Measurements from ENCODE around the gene GIPR.
"Not testable (repeated sequence)": the region's sequence is repeated elsewhere in the genome, so short reads cannot be mapped to it uniquely, and the experiment has no call there.

Gene GIPR

GRCh38 chr19:45717131-45717982 lies 49.3 kb downstream of the GIPR start:
- H3K9me3 ChIP-seq (ENCODE audit: severe bottlenecking), result no peaks in the 10 kb centered on the region
- H3K4me3 ChIP-seq (ENCODE audit: severe bottlenecking), result peak overlapping the region; percentile 64
- DNase-seq (ENCODE audit: low spot score) (peak; percentile 99), ATAC-seq (ENCODE audit: low read depth) (peak; percentile 91)
- H3K27ac ChIP-seq (ENCODE audit: poor library complexity, severe bottlenecking), result peak overlapping the region; percentile 84
- H3K36me3 ChIP-seq (ENCODE audit: low read depth), result peaks cover 24% of the 10 kb centered on the region
- TF ChIP-seq CTCF (IDR thresholded peaks at IDR 0.05; ENCODE audit: poor library complexity, severe bottlenecking), result peak; percentile 13
- H3K4me1 ChIP-seq (ENCODE audit: insufficient read depth, poor library complexity, severe bottlenecking), result peaks cover 10% of the 10 kb centered on the region
- no peaks in the 10 kb centered on the region for H3K27me3 ChIP-seq (ENCODE audit: insufficient read depth, poor library complexity, severe bottlenecking)

- no peaks in the 10 kb centered on the region for H3K27me3 ChIP-seq (ENCODE audit: insufficient read depth, poor library complexity, severe bottlenecking)
- no peak for DNase-seq (ENCODE audit: low spot score)
Observed at GRCh38 chr19:45717983-45718650, 50.1 kb downstream of the GIPR start.

GRCh38 chr19:45720065-45720464 lies 52.0 kb downstream of the GIPR start:
- Histone ChIP-seq H3K4me1 (ENCODE audit: insufficient read depth, poor library complexity, severe bottlenecking) (peaks cover 25% of the 10 kb centered on the region), H3K36me3 (ENCODE audit: low read depth) (peaks cover 21% of the 10 kb centered on the region)
- not testable (repeated sequence) for H3K9me3 ChIP-seq (ENCODE audit: severe bottlenecking); ATAC-seq (ENCODE audit: low read depth); H3K27ac ChIP-seq (ENCODE audit: poor library complexity, severe bottlenecking); H3K4me3 ChIP-seq (ENCODE audit: severe bottlenecking); H3K27me3 ChIP-seq (ENCODE audit: insufficient read depth, poor library complexity, severe bottlenecking); DNase-seq (ENCODE audit: low spot score)

More at GRCh38 chr19:45717983-45718650, 50.1 kb downstream of the GIPR start:
- peak overlapping the region; percentile 84 for H3K27ac ChIP-seq (ENCODE audit: poor library complexity, severe bottlenecking)
- ATAC-seq (ENCODE audit: low read depth), result no peak
- peaks cover 18% of the 10 kb centered on the region for H3K4me1 ChIP-seq (ENCODE audit: insufficient read depth, poor library complexity, severe bottlenecking)
- H3K36me3 ChIP-seq (ENCODE audit: low read depth), result peaks cover 21% of the 10 kb centered on the region
- no peak for TF ChIP-seq CTCF (IDR thresholded peaks at IDR 0.05; ENCODE audit: poor library complexity, severe bottlenecking)
- H3K4me3 ChIP-seq (ENCODE audit: severe bottlenecking), result peak overlapping the region; percentile 64
- no peaks in the 10 kb centered on the region for H3K9me3 ChIP-seq (ENCODE audit: severe bottlenecking)

- H3K4me3 ChIP-seq (ENCODE audit: severe bottlenecking); H3K36me3 ChIP-seq (ENCODE audit: low read depth); H3K4me1 ChIP-seq (ENCODE audit: insufficient read depth, poor library complexity, severe bottlenecking); H3K9me3 ChIP-seq (ENCODE audit: severe bottlenecking); ATAC-seq (ENCODE audit: low read depth); DNase-seq (ENCODE audit: low spot score); H3K27ac ChIP-seq (ENCODE audit: poor library complexity, severe bottlenecking); H3K27me3 ChIP-seq (ENCODE audit: insufficient read depth, poor library complexity, severe bottlenecking): not testable (repeated sequence)
Observed at GRCh38 chr19:45728683-45729082, 60.7 kb downstream of the GIPR start.

GRCh38 chr19:45729800-45730290 lies 61.8 kb downstream of the GIPR start:
- ATAC-seq (ENCODE audit: low read depth) (peak; percentile 4; the same call in 1 of the 3 replicates), DNase-seq (ENCODE audit: low spot score) (no peak)
- peak overlapping the region; percentile 56 for H3K4me3 ChIP-seq (ENCODE audit: severe bottlenecking)
- H3K36me3 ChIP-seq (ENCODE audit: low read depth), result no peaks in the 10 kb centered on the region; the same call in 1 of the 2 replicates
- TF ChIP-seq CTCF (IDR thresholded peaks at IDR 0.05; ENCODE audit: poor library complexity, severe bottlenecking), result no peak
- H3K27ac ChIP-seq (ENCODE audit: poor library complexity, severe bottlenecking), result peak overlapping the region; percentile 55
- H3K27me3 ChIP-seq (ENCODE audit: insufficient read depth, poor library complexity, severe bottlenecking), result no peaks in the 10 kb centered on the region
- no peaks in the 10 kb centered on the region for H3K4me1 ChIP-seq (ENCODE audit: insufficient read depth, poor library complexity, severe bottlenecking)
- H3K9me3 ChIP-seq (ENCODE audit: severe bottlenecking), result no peaks in the 10 kb centered on the region
